AG09319 (cell line): ENCODE results near the gene FHIP1B.

Experiments
- DNase-seq: peaks from one replicate; pipeline ENCODE4 v3.0.0-alpha.2; 2010; ENCODE audit warnings: low read depth; ENCODE audit errors: extremely low read depth
- TF ChIP-seq, protein P1 (sequence below): IDR thresholded peaks from 2 replicates; pipeline ENCODE4 v1.5.1; 2011; ENCODE audit warnings: low read depth, mild to moderate bottlenecking, inconsistent platforms, low read length, moderate library complexity

Gene FHIP1B

DNA sequence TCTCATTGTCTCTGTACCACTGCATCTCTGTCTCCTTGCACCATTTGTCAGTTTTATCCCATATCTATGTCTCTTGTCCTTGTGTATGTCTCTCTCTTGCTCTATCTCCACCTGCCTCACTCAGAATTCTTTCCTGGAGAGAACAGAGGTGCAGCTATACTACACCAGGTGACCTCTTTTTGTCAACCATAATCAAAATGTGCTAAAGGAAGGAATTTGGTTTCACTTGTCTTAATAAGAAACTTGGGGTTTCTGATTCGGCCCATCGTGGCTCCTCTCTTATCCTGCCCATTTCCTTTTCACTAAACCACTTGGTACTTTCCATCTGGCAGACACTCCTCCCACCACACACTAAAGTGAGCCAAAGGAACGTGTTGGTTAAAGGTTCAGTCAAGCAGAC, 31.1 kb downstream of the FHIP1B start:
- TF ChIP-seq, protein P1, sequence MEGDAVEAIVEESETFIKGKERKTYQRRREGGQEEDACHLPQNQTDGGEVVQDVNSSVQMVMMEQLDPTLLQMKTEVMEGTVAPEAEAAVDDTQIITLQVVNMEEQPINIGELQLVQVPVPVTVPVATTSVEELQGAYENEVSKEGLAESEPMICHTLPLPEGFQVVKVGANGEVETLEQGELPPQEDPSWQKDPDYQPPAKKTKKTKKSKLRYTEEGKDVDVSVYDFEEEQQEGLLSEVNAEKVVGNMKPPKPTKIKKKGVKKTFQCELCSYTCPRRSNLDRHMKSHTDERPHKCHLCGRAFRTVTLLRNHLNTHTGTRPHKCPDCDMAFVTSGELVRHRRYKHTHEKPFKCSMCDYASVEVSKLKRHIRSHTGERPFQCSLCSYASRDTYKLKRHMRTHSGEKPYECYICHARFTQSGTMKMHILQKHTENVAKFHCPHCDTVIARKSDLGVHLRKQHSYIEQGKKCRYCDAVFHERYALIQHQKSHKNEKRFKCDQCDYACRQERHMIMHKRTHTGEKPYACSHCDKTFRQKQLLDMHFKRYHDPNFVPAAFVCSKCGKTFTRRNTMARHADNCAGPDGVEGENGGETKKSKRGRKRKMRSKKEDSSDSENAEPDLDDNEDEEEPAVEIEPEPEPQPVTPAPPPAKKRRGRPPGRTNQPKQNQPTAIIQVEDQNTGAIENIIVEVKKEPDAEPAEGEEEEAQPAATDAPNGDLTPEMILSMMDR: no peak
- DNase-seq: no peak

DNA sequence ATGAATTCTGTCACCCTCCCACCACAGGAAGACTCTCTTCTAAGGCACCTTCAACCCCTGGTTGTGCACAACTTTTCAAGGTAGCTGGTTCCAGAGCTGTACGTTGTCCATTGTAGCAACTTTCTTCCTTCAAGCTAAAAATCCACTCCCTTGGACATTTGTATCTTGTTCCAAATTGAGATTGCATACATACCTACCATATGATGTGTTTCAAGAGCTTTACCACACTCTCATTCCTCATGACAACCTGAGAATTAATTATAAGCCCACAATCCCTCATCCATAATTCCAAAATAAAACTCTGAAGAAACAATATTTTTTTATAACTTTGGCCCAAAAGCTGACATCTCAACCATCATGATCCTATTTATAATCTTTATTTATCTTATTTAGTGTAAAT, 32.4 kb downstream of the FHIP1B start:
- TF ChIP-seq, protein P1: no peak
- DNase-seq: no peak

DNA sequence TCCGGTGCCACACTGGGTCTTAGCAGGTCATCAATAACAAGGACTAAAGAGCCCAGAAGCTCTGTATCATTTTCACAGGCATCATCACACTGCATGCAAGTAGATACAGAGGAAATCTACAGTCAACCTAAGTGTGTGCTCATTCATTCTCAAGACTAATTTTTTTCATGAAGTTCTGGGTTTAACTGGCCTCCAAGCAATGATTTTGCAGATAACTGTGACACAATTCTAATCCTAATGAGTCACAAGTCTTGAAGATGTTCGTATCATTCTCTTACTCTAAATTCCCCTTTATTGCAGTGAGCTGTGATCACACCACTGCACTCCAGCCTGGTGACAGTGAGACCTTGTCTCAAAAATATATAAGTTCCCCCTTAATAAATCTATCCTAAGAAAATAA, 33.0 kb downstream of the FHIP1B start:
- no peak for DNase-seq
- TF ChIP-seq, protein P1: no peak

DNA sequence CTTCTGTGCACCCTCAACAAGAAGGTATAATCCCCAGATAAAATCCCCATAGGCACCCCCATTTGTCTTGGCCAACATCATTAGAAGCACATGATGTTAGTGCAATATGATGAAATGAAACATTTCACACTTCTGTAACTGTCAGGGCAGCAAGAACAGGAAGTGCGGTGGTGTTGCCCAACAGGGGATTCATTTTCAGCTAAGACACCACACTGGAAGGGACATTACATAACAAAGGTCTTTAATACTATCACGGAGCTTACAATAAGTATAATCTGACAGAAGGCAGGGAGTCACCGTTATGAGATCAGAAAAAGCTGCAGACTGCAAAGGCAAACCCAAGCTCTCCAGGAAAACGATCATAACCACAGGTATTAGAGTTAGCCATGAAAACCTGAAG, 33.5 kb downstream of the FHIP1B start:
- TF ChIP-seq, protein P1: no peak
- no peak for DNase-seq

DNA sequence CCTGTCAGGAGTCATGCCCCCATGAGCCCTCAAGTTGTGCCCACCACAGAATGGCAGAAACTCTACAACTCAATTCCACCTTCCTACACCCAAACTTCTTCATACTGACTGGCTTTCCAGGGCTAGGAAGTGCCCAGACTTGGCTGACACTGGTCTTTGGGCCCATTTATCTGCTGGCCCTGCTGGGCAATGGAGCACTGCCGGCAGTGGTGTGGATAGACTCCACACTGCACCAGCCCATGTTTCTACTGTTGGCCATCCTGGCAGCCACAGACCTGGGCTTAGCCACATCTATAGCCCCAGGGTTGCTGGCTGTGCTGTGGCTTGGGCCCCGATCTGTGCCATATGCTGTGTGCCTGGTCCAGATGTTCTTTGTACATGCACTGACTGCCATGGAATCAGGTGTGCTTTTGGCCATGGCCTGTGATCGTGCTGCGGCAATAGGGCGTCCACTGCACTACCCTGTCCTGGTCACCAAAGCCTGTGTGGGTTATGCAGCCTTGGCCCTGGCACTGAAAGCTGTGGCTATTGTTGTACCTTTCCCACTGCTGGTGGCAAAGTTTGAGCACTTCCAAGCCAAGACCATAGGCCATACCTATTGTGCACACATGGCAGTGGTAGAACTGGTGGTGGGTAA, 35.1 kb downstream of the FHIP1B start, which contains the start of gene OR52W1:
Gene OR52W1 (plus strand): TSS at position 51 of the 637 bp plus-strand sequence. CDS start 0 bp downstream, at position 51.
- DNase-seq: no peak
- TF ChIP-seq, protein P1: no peak

DNA sequence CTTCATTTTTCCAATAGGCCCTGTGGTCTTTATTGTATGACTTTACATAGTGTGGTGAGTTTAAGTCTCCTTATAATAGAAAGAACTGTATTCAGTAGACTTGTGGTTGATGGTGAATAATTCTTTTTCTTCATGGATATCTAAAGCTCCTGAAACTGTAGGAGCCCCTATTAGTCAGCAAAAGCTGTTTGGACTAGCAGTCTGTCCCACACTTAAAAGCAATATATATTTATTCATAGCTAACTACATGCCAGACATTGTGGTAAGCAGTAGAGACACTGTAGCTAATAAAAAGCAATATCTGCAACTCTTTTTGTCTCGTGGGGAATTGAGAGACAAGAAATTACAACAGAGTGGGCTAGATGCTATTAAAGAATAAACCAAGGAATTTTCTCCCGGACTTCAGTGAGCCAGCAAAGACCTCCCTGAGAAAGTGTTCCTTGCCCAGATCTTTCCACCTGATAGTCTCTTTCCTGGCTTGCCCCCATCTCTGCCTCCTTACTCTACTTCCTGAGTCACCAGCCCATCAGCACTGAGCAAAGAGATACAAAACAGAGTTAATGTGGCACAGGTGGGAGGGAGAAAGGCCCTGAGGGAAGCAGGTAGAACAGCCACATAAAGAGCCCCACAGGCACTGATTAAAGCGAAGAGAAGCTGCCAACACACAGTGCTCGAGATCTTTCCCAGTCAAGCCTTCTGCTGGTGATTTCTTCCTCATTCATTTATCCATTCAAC, 36.8 kb downstream of the FHIP1B start:
- TF ChIP-seq, protein P1: no peak
- DNase-seq: no peak

DNA sequence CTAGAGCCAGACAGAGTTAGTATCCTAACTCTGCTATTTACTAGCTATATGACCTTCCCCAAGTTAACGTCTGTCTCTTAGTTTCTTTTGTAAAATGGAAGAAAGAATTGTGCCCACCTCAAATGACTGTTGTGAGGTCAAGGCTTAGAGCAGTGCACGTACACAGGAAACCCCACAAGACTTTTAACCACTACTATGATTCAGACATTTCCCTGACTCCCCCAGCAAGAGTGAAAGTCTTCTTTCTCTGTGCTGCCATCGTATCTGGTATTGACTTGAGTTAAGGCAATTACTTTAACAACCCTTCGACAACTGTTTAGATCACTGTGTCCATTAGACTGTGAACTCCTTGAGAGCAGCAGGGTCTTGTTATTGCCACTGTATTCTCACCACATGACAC, 38.0 kb downstream of the FHIP1B start:
- no peak for DNase-seq
- TF ChIP-seq, protein P1: no peak
